Osteoblast (primary cell): ENCODE measurements around the gene NLRP12. TPM values are rescaled to one million over a fixed set of nuclear protein-coding genes. Genes with fewer than 3 reads are reported as not detected.

ENCODE experiments used
- DNase-seq: peaks from one replicate; pipeline ENCODE4 v3.0.0; 2011; ENCODE audit warnings: low spot score, mixed read lengths; ENCODE audit not compliant: insufficient read length; ENCODE audit errors: missing footprints
- H2AFZ ChIP-seq: 2 replicates; pipeline ENCODE4 v1.6.0; 2011; ENCODE audit warnings: mild to moderate bottlenecking, low read length
- H3K27ac ChIP-seq: 2 replicates; pipeline ENCODE4 v1.5.1; 2011; ENCODE audit warnings: mild to moderate bottlenecking, low read depth, low read length, moderate library complexity
- H3K27me3 ChIP-seq: 2 replicates; pipeline ENCODE4 v1.6.0; 2012; ENCODE audit warnings: mild to moderate bottlenecking, control low read depth, inconsistent platforms, low read length, moderate library complexity; ENCODE audit not compliant: insufficient read depth
- H3K36me3 ChIP-seq: 2 replicates; pipeline ENCODE4 v1.5.1; 2011; ENCODE audit warnings: mild to moderate bottlenecking, low read length, control low read depth, moderate library complexity; ENCODE audit not compliant: insufficient read depth
- H3K4me1 ChIP-seq: 2 replicates; pipeline ENCODE4 v1.5.1; 2011; ENCODE audit warnings: mild to moderate bottlenecking, low read length, control low read depth, moderate library complexity; ENCODE audit not compliant: insufficient read depth
- H3K4me2 ChIP-seq: 2 replicates; pipeline ENCODE4 v1.6.0; 2011; ENCODE audit warnings: mild to moderate bottlenecking, low read length; ENCODE audit not compliant: insufficient read depth
- H3K4me3 ChIP-seq: fragments of 200-600 bp; sonication (generic); 3 replicates; pipeline ENCODE4 v1.5.1; 2012; ENCODE audit warnings: mild to moderate bottlenecking, low read length, inconsistent platforms; ENCODE audit not compliant: insufficient read depth
- H3K79me2 ChIP-seq: 2 replicates; pipeline ENCODE4 v1.6.0; 2012; ENCODE audit warnings: mild to moderate bottlenecking, low read length, control low read depth, inconsistent platforms; ENCODE audit not compliant: insufficient read depth
- H3K9me3 ChIP-seq: 2 replicates; pipeline ENCODE4 v1.5.1; 2011; ENCODE audit warnings: low read depth, low read length, control low read depth
- H4K20me1 ChIP-seq: 2 replicates; pipeline ENCODE4 v1.6.0; 2012; ENCODE audit warnings: mild to moderate bottlenecking, low read length, control low read depth; ENCODE audit not compliant: insufficient read depth
- CTCF ChIP-seq: IDR thresholded peaks from 2 replicates; pipeline ENCODE4 v1.5.1; 2011; ENCODE audit warnings: mild to moderate bottlenecking, low read depth, low read length, moderate library complexity; ENCODE audit errors: extremely low read depth
- total RNA-seq: library from RNA; depleted of rRNA; stranded (reverse); fragments of >200 nt; gene quantifications from 2 replicates; pipeline ENCODE4 v1.2.3, GENCODE V29; 2012

The NLRP12 gene
- total RNA-seq, 1 donor, result not detected

DNA sequence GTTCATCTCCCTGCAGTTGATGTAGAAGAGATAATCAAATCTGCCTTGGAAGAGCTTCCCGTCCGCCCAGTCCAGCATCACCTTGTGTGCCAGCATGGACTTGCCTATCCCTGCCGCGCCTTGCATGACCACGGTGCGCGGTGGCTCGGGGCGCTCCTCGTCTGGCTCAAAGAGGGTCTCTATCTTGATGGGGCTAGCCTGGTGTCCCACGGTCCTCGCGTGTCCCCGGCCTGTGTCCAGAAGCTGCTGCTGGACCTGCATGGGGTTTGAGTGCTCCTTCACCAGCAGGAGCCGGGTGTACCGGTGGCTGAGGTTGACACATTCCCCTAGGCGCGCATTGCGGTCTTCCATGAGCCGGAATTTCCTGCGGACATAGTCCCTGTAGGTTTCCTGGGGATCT lies 13.2 kb downstream of the NLRP12 start:
- no peak overlapping the region for H3K4me3 ChIP-seq

DNA sequence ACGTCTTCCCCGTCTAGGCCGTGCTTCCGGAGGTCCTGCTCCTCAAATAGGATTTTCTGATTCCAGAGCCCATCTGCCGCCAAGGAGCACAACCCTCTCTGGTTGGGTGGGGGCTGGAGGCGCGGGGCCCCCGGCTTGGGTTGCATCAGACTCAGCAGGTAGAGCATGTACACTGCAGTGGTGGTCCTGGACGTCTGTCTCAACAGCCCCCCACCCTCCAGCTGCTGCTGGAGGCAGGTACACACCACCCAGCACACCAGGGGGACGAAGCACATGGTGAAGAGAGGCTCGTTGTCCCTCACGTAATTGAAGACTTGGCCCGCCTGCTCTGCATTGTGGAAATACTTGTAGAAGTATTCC lies 13.9 kb downstream of the NLRP12 start:
- H3K27me3 ChIP-seq, result no peaks in the 10 kb centered on the region
- H4K20me1 ChIP-seq, result no peaks in the 10 kb centered on the region
- H3K36me3 ChIP-seq, result no peaks in the 10 kb centered on the region
- peaks cover 5% of the 10 kb centered on the region for H3K4me1 ChIP-seq
- no peak for DNase-seq
- no peaks in the 10 kb centered on the region for H3K9me3 ChIP-seq
- no peak overlapping the region for H3K4me2 ChIP-seq
- no peak overlapping the region for H3K4me3 ChIP-seq
- no peak overlapping the region for H2AFZ ChIP-seq
- no peak overlapping the region for H3K27ac ChIP-seq
- H3K79me2 ChIP-seq, result no peaks in the 10 kb centered on the region
- no peak for TF ChIP-seq CTCF

More for the DNA sequence above, 13.2 kb downstream of the NLRP12 start:
- no peak overlapping the region for H3K4me2 ChIP-seq
- peaks cover 5% of the 10 kb centered on the region for H3K4me1 ChIP-seq
- no peak overlapping the region for H3K27ac ChIP-seq
- TF ChIP-seq CTCF, result no peak
- no peaks in the 10 kb centered on the region for H4K20me1 ChIP-seq
- H3K36me3 ChIP-seq, result no peaks in the 10 kb centered on the region
- no peaks in the 10 kb centered on the region for H3K27me3 ChIP-seq
- no peaks in the 10 kb centered on the region for H3K9me3 ChIP-seq
- H2AFZ ChIP-seq, result no peak overlapping the region
- DNase-seq, result no peak
- H3K79me2 ChIP-seq, result no peaks in the 10 kb centered on the region

GRCh38 chr19:53809518-53810186 lies 14.5 kb downstream of the NLRP12 start:
- Histone ChIP-seq H3K27ac (no peak overlapping the region), H3K27me3 (no peaks in the 10 kb centered on the region), H2AFZ (no peak overlapping the region), H3K4me2 (no peak overlapping the region), H4K20me1 (no peaks in the 10 kb centered on the region), H3K4me3 (no peak overlapping the region), H3K9me3 (no peaks in the 10 kb centered on the region), H3K79me2 (no peaks in the 10 kb centered on the region), H3K4me1 (peaks cover 5% of the 10 kb centered on the region), H3K36me3 (no peaks in the 10 kb centered on the region)
- TF ChIP-seq CTCF, result no peak
- no peak for DNase-seq

GRCh38 chr19:53808710-53809125 lies 15.4 kb downstream of the NLRP12 start:
- no peaks in the 10 kb centered on the region for H3K9me3 ChIP-seq

More at GRCh38 chr19:53808710-53809125, 15.4 kb downstream of the NLRP12 start:
- Histone ChIP-seq H3K4me1 (peaks cover 2% of the 10 kb centered on the region), H4K20me1 (no peaks in the 10 kb centered on the region), H3K27ac (no peak overlapping the region), H3K4me2 (no peak overlapping the region), H2AFZ (no peak overlapping the region), H3K79me2 (no peaks in the 10 kb centered on the region), H3K27me3 (no peaks in the 10 kb centered on the region), H3K4me3 (no peak overlapping the region), H3K36me3 (no peaks in the 10 kb centered on the region)
- TF ChIP-seq CTCF, result peak; percentile 61
- peak; percentile 83 for DNase-seq
